Smooth muscle cell (in vitro differentiated cells): ENCODE results near the gene STPG3. TPM values are rescaled to one million over a fixed set of nuclear protein-coding genes. Genes with fewer than 3 reads are reported as not detected.

Experiments used
- DNase-seq: peaks from one replicate; lab custom pipeline; 2025; ENCODE audit not compliant: unreplicated experiment; lab: John Stamatoyannopoulos, UW
- H2AFZ ChIP-seq: fragments of 200-600 bp; sonication (generic); 2 replicates; pipeline ENCODE4 v1.6.0; 2016; ENCODE audit warnings: antibody characterized with exemption, low read depth, mild to moderate bottlenecking
- H3F3A ChIP-seq: fragments of 200-600 bp; sonication (generic); 2 replicates; pipeline ENCODE4 v1.6.0; 2017; ENCODE audit warnings: antibody characterized with exemption, low read depth
- H3K27ac ChIP-seq: fragments of 200-600 bp; sonication (generic); 2 replicates; pipeline ENCODE4 v1.5.1; 2016; ENCODE audit warnings: low read depth, mild to moderate bottlenecking
- H3K27me3 ChIP-seq: fragments of 200-600 bp; sonication (generic); 2 replicates; pipeline ENCODE4 v1.6.1; 2016; ENCODE audit warnings: low read depth, mild to moderate bottlenecking
- H3K36me3 ChIP-seq: fragments of 200-600 bp; sonication (generic); 2 replicates; pipeline ENCODE4 v1.5.1; 2016; ENCODE audit warnings: low read depth
- H3K4me1 ChIP-seq: fragments of 200-600 bp; sonication (generic); 2 replicates; pipeline ENCODE4 v1.5.1; 2016; ENCODE audit warnings: low read depth
- H3K4me2 ChIP-seq: fragments of 200-600 bp; sonication (generic); 2 replicates; pipeline ENCODE4 v1.6.0; 2016; ENCODE audit warnings: mild to moderate bottlenecking
- H3K4me3 ChIP-seq: fragments of 200-600 bp; sonication (generic); 2 replicates; pipeline ENCODE4 v1.5.1; 2016; ENCODE audit warnings: mild to moderate bottlenecking
- H3K79me2 ChIP-seq: fragments of 200-600 bp; sonication (generic); 2 replicates; pipeline ENCODE4 v1.6.0; 2016; ENCODE audit warnings: low read depth, mild to moderate bottlenecking
- H3K9ac ChIP-seq: fragments of 200-600 bp; sonication (generic); 2 replicates; pipeline ENCODE4 v1.6.0; 2016; ENCODE audit warnings: low read depth
- H3K9me3 ChIP-seq: fragments of 200-600 bp; sonication (generic); replicated peaks from 2 replicates; pipeline ENCODE4 v1.5.1; 2016; ENCODE audit warnings: low read depth
- H4K20me1 ChIP-seq: fragments of 200-600 bp; sonication (generic); 2 replicates; pipeline ENCODE4 v1.6.0; 2016; ENCODE audit warnings: low read depth
- CTCF ChIP-seq: fragments of 200-600 bp; sonication (generic); IDR thresholded peaks from 2 replicates; pipeline ENCODE4 v1.5.1; 2017; ENCODE audit warnings: borderline replicate concordance, mild to moderate bottlenecking, antibody characterized with exemption; ENCODE audit not compliant: insufficient read depth, poor library complexity, severe bottlenecking
- WGBS: methylation state at CpG from one replicate; pipeline ENCODE4 v1.1.7; 2016; ENCODE audit warnings: low lambda C conversion rate; 5-methylcytosine and 5-hydroxymethylcytosine counted together
- polyA plus RNA-seq: library from polyadenylated mRNA; unstranded; fragments of >200 nt; fragmentation: Nextera tagmentation; extraction: Ambion mirVana; gene quantifications from 2 replicates; pipeline ENCODE4 v1.2.1, GENCODE V29; 2016
- total RNA-seq: library from RNA; depleted of rRNA; stranded (reverse); fragments of >200 nt; gene quantifications from 2 replicates; pipeline ENCODE4 v1.2.3, GENCODE V29; 2014

STPG3 gene
- total and polyA plus RNA-seq, 2 experiments from 2014 or later, result not detected

GRCh38 chr9:137225699-137226331, 25.3 kb upstream of the STPG3 start:
- TF ChIP-seq CTCF, result no peak
- H3K4me2 ChIP-seq, result no peak overlapping the region
- H2AFZ ChIP-seq, result no peak overlapping the region
- H3K9me3 ChIP-seq, result no peaks in the 10 kb centered on the region
- H3K4me1 ChIP-seq, result peaks cover 8% of the 10 kb centered on the region
- 90% methylated on average over 21 of the region's 21 CpGs for WGBS
- DNase-seq, result no peak
- no peak overlapping the region for H3K9ac ChIP-seq
- H3F3A ChIP-seq, result no peaks in the 10 kb centered on the region
- no peaks in the 10 kb centered on the region for H4K20me1 ChIP-seq
- no peaks in the 10 kb centered on the region for H3K36me3 ChIP-seq
- no peaks in the 10 kb centered on the region for H3K79me2 ChIP-seq
- H3K27me3 ChIP-seq, result no peaks in the 10 kb centered on the region
- no peak overlapping the region for H3K4me3 ChIP-seq
- H3K27ac ChIP-seq, result peak overlapping the region; percentile 52

- no peak overlapping the region for H2AFZ ChIP-seq
- H3K4me2 ChIP-seq, result no peak overlapping the region
- H3K36me3 ChIP-seq, result no peaks in the 10 kb centered on the region
- H4K20me1 ChIP-seq, result no peaks in the 10 kb centered on the region
- peak overlapping the region; percentile 52 for H3K27ac ChIP-seq
- no peak for TF ChIP-seq CTCF
- DNase-seq, result no peak
- peaks cover 8% of the 10 kb centered on the region for H3K4me1 ChIP-seq
- H3K27me3 ChIP-seq, result no peaks in the 10 kb centered on the region
- no peak overlapping the region for H3K4me3 ChIP-seq
- WGBS, result 81% methylated on average over 18 of the region's 18 CpGs
- no peak overlapping the region for H3K9ac ChIP-seq
- no peaks in the 10 kb centered on the region for H3K9me3 ChIP-seq
- H3F3A ChIP-seq, result no peaks in the 10 kb centered on the region
- no peaks in the 10 kb centered on the region for H3K79me2 ChIP-seq
These were observed 24.6 kb upstream of the STPG3 start for GRCh38 chr9:137226338-137227053.

- no peak within 1 kb of the TSS for H3K9ac ChIP-seq
- H3K4me1 ChIP-seq, result peaks cover 8% of the 10 kb centered on the region
- H3F3A ChIP-seq, result no peaks in the 10 kb centered on the region
- WGBS, result 58% methylated on average over 24 of the region's 25 CpGs
- no peaks in the 10 kb centered on the region for H3K9me3 ChIP-seq
- H2AFZ ChIP-seq, result no peak within 1 kb of the TSS
- no peaks in the 10 kb centered on the region for H3K36me3 ChIP-seq
- no peaks in the 10 kb centered on the region for H4K20me1 ChIP-seq
- peak; percentile 17 for DNase-seq
- TF ChIP-seq CTCF, result peak; percentile 79
- no peak within 1 kb of the TSS for H3K4me2 ChIP-seq
- H3K27ac ChIP-seq, result peak within 1 kb of the TSS; percentile 52
- no peak within 1 kb of the TSS for H3K4me3 ChIP-seq
- no peaks in the 10 kb centered on the region for H3K27me3 ChIP-seq
- H3K79me2 ChIP-seq, result no peaks in the 10 kb centered on the region
These were observed 23.8 kb upstream of the STPG3 start, which contains the start of gene RNF224 for GRCh38 chr9:137227054-137227852. RNF224 (plus strand) TSS chr9:137227502; CDS start chr9:137228336, 834 bp downstream.
